GM19324 (cell line): ENCODE data around the gene NTF3.

ENCODE experiments used
- ATAC-seq: cut with Tn5 transposase; IDR thresholded peaks from one replicate; pipeline ENCODE4 v1.9.1; 2021; ENCODE audit warnings: mild to moderate bottlenecking, moderate library complexity; ENCODE audit not compliant: unreplicated experiment, low FRiP score

Gene NTF3

GRCh38 chr12:5432011-5432400 is at the start of gene NTF3:
NTF3 (plus strand) TSS chr12:5432108; CDS start chr12:5432325, 217 bp downstream.
- no peak for ATAC-seq

DNA sequence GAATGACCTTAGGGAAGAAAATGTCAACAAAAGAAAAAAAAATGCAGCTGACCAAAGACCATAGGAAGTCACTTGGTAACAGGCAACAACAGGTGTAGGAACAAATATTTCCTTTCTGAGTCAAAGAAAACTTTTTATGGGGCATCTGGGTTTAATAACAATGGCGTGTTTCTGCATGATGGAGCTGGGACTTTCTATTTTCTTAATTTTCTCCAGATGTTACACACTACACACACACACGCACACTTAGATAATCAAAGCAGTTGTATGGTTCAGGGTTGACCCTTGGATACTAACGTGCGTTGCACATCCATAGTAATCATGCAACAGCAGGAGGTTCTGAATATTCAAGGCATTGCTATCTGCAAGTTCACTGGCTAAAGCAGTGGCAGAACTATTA is 47.9 kb upstream of the NTF3 start:
- no peak for ATAC-seq

GRCh38 chr12:5388581-5389535 is 43.0 kb upstream of the NTF3 start:
- ATAC-seq, result no peak

DNA sequence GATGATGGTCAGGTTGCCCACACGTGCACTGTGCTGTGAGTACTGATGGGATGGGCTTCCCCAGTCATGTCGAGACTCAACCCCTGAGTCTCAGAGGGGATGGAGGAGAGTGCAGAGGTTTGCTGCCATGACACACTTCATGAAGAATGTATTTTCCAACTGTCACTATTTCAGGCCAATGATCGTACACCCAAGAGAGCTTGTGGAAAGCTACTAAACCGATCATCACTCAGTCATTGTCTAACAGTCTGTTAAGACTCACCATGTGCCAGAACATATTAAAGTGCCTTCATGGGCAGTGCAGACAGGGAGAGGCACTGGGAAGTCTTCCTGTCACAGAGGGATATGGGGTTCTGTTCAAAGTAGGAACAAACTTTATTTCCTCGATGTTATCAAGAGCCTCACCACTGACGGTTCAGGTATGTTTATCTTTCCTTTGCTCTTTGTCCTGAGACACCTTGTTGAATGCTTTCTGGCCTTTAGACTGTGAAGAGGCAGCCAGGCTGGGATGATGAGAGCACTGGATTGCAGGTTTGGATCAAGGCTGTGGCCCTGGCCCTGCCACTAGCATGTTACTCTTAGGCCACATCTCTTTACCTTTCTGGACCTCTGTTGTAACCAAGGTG is 41.6 kb upstream of the NTF3 start:
- ATAC-seq, result no peak

- no peak for ATAC-seq
Measured at GRCh38 chr12:5391653-5392052, 40.3 kb upstream of the NTF3 start.

- ATAC-seq, result no peak
Measured at GRCh38 chr12:5392961-5393360, 38.9 kb upstream of the NTF3 start.

DNA sequence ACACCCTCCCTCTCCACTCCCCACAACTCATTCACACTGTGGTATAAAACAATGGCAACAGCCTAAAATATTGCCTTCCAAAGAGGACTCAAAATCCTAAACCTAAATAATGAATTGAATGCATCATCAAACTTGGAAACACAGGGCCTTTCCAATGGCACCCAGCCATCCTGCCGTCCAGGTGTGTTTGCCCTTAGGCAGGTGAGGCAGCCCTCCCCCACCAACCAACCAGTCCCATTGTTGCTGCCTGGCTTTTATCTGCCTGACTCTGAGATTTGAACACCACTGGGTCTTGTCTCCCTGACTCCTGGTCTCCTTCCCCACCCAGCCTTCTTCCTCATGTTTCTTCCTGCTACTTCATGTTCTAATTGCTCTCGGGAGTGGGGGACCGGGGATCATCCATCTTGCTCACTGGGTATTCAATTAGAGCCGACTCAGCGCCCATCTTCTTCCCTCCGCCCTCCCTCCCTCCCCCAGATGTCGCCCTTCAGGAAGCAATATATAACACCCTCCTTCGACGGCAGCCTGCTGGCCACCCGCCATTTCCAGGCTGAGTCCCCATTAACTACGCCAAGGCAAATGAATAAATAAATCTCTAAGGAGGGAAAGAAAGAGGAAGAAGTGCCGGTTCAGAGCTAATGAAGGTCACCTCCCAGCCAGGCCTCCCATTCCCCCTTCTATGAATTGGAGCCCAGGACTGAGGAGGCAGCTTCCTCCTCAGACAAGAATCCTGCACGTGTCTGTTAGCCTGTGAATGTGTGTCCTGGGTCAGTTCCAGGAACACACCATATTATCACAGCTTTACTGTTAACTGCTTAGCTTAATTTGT is 36.3 kb upstream of the NTF3 start:
- no peak for ATAC-seq

- ATAC-seq, result no peak
Measured at GRCh38 chr12:5396541-5396940, 35.4 kb upstream of the NTF3 start.

- ATAC-seq, result no peak
Measured at GRCh38 chr12:5399266-5399665, 32.6 kb upstream of the NTF3 start.

DNA sequence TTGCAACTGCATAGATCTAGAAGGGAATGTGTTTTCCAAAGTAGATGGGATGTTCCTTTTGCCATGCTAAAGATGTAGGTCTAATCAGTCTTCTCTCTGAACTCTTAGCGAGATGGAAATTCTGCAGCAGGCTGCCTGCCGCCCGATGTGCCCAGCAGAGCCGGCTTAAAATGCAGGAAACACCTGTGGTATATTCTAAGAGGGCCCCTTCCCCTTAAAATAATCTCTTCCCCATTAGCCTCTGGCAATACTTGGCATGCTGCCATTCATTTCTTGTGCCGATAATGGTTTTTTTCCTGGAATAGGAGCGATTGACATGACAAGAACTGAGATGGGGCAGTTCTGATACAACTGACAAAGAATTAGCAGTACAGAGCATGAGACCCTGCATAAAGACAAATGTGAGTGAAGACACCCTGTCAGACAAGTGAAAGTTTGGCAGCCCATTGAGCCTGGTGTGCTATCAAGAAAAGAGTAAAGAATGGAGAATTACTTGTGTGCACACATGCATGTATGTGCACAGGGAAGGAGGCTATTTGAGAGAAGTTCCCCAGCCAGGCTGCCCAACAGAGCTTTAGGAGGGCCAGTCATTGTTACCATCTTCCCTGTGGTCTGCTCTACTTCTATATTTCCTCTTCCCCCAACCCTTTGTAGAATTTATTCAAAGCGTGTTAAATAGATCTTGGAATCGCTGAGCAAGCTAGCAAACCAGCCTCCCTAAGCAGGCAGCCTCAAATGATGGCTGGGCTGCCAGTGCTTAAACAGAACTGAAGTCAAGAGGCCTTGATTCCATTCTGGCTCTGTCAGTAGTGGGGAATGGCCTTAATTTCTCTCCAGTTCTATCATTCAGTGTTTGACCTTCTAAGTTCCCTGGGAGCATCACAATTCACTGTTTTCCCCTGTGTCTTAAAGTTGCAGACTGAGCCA is 29.6 kb upstream of the NTF3 start:
- ATAC-seq, result no peak

GRCh38 chr12:5403411-5403810 is 28.5 kb upstream of the NTF3 start:
- no peak for ATAC-seq

DNA sequence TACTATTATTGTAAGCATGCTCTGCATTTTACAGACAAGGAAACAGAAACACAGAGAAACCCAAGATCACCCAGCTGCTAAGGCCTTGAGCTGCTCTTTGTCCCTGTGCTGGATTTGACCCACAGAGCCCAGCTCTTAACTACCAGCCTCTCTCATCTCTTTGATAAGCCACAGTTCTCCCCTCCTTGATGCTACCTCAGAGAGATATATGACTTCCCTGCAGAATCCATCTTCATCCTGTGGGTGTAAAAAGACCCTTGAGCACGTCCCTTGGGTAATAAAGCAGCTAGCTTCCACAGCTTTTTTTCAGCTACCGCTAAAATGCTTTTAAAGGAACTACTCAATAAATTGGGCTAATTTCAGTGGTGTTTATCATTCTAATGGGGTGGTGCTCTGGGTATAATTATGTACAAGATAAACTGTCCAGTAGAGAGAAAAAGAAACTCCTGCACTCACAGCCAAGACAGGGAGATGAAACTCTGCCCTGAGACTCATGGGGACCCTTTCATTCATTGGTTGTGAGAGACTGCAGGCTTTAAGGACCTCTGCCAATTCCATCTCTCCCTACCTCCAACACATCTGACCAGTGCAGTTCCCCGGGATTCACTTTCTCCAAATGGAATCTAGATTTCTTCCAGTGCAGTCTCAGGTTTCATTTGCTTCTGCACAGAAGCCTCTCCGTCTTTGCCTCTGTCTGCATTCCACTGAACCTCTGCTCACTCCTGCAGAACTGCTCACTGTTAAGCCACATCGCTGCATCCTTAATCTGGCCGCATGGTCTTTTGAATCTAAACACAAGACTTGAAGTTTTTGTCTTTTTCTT is 24.7 kb upstream of the NTF3 start:
- ATAC-seq, result no peak

DNA sequence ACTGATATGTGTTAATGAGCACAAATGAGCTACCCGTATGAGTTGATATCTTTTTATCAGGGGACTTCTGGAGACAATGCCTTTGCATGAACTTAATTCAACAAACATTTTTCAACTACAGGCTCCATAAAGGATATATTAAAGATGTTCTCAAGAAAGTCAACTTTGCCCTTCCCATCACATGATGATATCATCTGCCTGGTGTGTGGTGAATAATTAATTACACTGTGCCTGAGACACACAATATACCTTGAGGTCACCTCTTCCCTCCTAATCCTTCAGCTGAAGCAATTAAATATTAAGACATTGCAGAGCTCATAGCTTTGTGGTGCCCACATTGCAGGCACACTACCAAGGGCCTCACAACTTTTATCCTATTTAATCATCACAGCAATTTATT is 22.3 kb upstream of the NTF3 start:
- no peak for ATAC-seq

DNA sequence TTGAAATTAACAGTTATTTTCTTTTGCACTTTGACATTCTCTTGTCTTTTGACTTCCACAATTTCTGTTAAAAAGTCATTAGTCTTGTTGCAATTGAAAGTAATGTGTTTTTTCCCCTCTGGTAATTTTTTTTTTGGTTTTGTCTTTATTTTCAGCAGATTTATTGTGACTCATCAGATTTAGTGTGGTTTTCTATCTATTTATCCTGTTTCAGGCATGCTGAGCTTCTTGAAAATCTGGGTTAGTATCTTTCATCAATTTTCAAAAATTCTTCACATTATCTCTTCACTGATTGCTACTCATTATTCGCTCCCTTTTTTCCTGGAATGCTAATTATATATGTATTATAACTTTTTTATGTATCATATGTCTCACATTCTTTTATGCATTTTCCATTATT is 15.3 kb upstream of the NTF3 start:
- ATAC-seq, result no peak

DNA sequence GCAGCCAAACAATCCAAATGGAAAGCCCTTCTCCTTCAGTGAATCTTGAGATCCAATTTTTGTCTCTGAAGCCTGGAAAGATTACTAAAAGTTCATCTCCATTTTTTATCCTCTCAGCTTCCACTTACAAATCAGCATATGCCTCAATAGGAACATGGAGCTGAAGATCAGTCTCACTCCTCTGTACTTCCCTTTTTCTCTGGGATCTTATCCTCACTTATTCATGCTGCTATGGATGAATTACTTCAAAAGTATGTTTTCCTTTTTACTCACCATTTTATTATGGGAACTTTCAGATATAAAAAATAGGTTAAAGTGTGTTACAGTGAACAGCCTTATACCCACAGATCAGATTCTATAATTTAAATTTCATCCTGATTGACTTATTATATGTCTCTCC is 14.4 kb upstream of the NTF3 start:
- ATAC-seq, result no peak

- no peak for ATAC-seq
Measured at GRCh38 chr12:5428332-5429221, 3.3 kb upstream of the NTF3 start.

- no peak for ATAC-seq
Measured at GRCh38 chr12:5429741-5430557, 2.0 kb upstream of the NTF3 start.
